H9 (cell line): ENCODE results near the gene CSNK1G1. TPM values are rescaled to one million over a fixed set of nuclear protein-coding genes. Genes with fewer than 3 reads are reported as not detected.

Experiments
- DNase-seq: peaks from one replicate; pipeline ENCODE4 v3.0.0-alpha.2; 2017
- H2AFZ ChIP-seq: one replicate; pipeline ENCODE4 v1.6.1; 2013; ENCODE audit warnings: mild to moderate bottlenecking, low read length, control low read depth, moderate library complexity
- H2AK5ac ChIP-seq: 2 replicates; pipeline ENCODE4 v1.6.1; 2013; ENCODE audit warnings: low read length, control low read depth, mixed read lengths; ENCODE audit not compliant: insufficient read length
- H2BK120ac ChIP-seq: one replicate; pipeline ENCODE4 v1.6.1; 2013; ENCODE audit warnings: low read depth, mild to moderate bottlenecking, low read length, control low read depth, inconsistent platforms; ENCODE audit not compliant: poor library complexity, severe bottlenecking
- H2BK12ac ChIP-seq: 2 replicates; pipeline ENCODE4 v1.6.1; 2013; ENCODE audit warnings: low read length, control low read depth, mixed read lengths, low read depth; ENCODE audit not compliant: insufficient read length
- H2BK15ac ChIP-seq: 2 replicates; pipeline ENCODE4 v1.6.1; 2013; ENCODE audit warnings: low read depth, low read length, control low read depth
- H2BK20ac ChIP-seq: one replicate; pipeline ENCODE4 v1.6.1; 2013; ENCODE audit warnings: low read depth, mild to moderate bottlenecking, low read length, control low read depth, inconsistent platforms; ENCODE audit not compliant: poor library complexity, severe bottlenecking
- H2BK5ac ChIP-seq: 2 replicates; pipeline ENCODE4 v1.6.1; 2013; ENCODE audit warnings: low read length, control low read depth, mixed read lengths; ENCODE audit not compliant: insufficient read length
- H3K14ac ChIP-seq: 2 replicates; pipeline ENCODE4 v1.6.1; 2013; ENCODE audit warnings: low read length, control low read depth; ENCODE audit not compliant: insufficient read depth
- H3K18ac ChIP-seq: 2 replicates; pipeline ENCODE4 v1.6.1; 2013; ENCODE audit warnings: low read depth, mild to moderate bottlenecking, mixed read lengths, low read length, control low read depth; ENCODE audit not compliant: insufficient read length
- H3K23ac ChIP-seq: 2 replicates; pipeline ENCODE4 v1.6.1; 2013; ENCODE audit warnings: low read length, control low read depth, mixed read lengths, low read depth; ENCODE audit not compliant: insufficient read length
- H3K23me2 ChIP-seq: 2 replicates; pipeline ENCODE4 v1.6.1; 2013; ENCODE audit warnings: low read depth, mild to moderate bottlenecking, mixed read lengths, low read length, control low read depth; ENCODE audit not compliant: insufficient read length, poor library complexity, severe bottlenecking
- H3K27ac ChIP-seq: 2 replicates; pipeline ENCODE4 v1.5.1; 2013; ENCODE audit warnings: low read length, control low read depth, mixed read lengths, low read depth; ENCODE audit not compliant: insufficient read length
- H3K27me3 ChIP-seq: 2 replicates; pipeline ENCODE4 v1.6.1; 2013; ENCODE audit warnings: low read length, control low read depth, inconsistent platforms; ENCODE audit not compliant: insufficient read depth
- H3K4ac ChIP-seq: 2 replicates; pipeline ENCODE4 v1.6.1; 2013; ENCODE audit warnings: low read depth, mild to moderate bottlenecking, control low read depth, inconsistent platforms, low read length, moderate library complexity
- H3K4me1 ChIP-seq: 2 replicates; pipeline ENCODE4 v1.6.1; 2013; ENCODE audit warnings: low read length, control low read depth, inconsistent platforms; ENCODE audit not compliant: insufficient read depth
- H3K4me2 ChIP-seq: 2 replicates; pipeline ENCODE4 v1.6.1; 2013; ENCODE audit warnings: low read length, control low read depth, mixed read lengths; ENCODE audit not compliant: insufficient read length, insufficient read depth
- H3K56ac ChIP-seq: 2 replicates; pipeline ENCODE4 v1.6.1; 2013; ENCODE audit warnings: low read depth, mild to moderate bottlenecking, mixed read lengths, low read length, control low read depth; ENCODE audit not compliant: insufficient read length
- H3K79me1 ChIP-seq: 2 replicates; pipeline ENCODE4 v1.6.1; 2013; ENCODE audit warnings: low read depth, mild to moderate bottlenecking, moderate library complexity, low read length, control low read depth, inconsistent platforms; ENCODE audit not compliant: insufficient read depth, poor library complexity, severe bottlenecking
- H3K79me2 ChIP-seq: 2 replicates; pipeline ENCODE4 v1.6.1; 2013; ENCODE audit warnings: low read length, control low read depth, inconsistent platforms; ENCODE audit not compliant: insufficient read depth
- H3K9ac ChIP-seq: 2 replicates; pipeline ENCODE4 v1.6.1; 2013; ENCODE audit warnings: low read length, control low read depth, mixed read lengths; ENCODE audit not compliant: insufficient read length; ENCODE audit errors: extremely low read depth
- H3K9me3 ChIP-seq: one replicate; pipeline ENCODE4 v1.6.1; 2013; ENCODE audit warnings: low read depth, low read length, inconsistent platforms; ENCODE audit not compliant: control insufficient read depth
- H3T11ph ChIP-seq: one replicate; pipeline ENCODE4 v1.6.1; 2013; ENCODE audit warnings: mild to moderate bottlenecking, low read length, control low read depth, inconsistent platforms
- H4K20me1 ChIP-seq: one replicate; pipeline ENCODE4 v1.6.1; 2013; ENCODE audit not compliant: control insufficient read depth, insufficient read length, insufficient read depth
- H4K5ac ChIP-seq: 2 replicates; pipeline ENCODE4 v1.6.1; 2013; ENCODE audit warnings: low read depth, mild to moderate bottlenecking, mixed read lengths, low read length, control low read depth; ENCODE audit not compliant: insufficient read length
- H4K8ac ChIP-seq: replicated peaks from 2 replicates; pipeline ENCODE4 v1.6.1; 2013; ENCODE audit warnings: low read length, control low read depth, mixed read lengths, low read depth; ENCODE audit not compliant: insufficient read length
- H4K91ac ChIP-seq: 2 replicates; pipeline ENCODE4 v1.6.1; 2013; ENCODE audit warnings: low read depth, mild to moderate bottlenecking, moderate library complexity, mixed read lengths, low read length, control low read depth; ENCODE audit not compliant: insufficient read length
- H3K27ac Mint-ChIP-seq, 3 experiments: 2 replicates in 2 of 3; 3 replicates in 1 of 3; pipeline ENCODE4 v1.8.0; 2020 to 2021; ENCODE audit warnings: mixed read lengths in 3 of 3, mild to moderate bottlenecking in 1 of 3, moderate library complexity in 1 of 3
- H3K27me3 Mint-ChIP-seq: 2 replicates; pipeline ENCODE4 v1.8.0; 2021; ENCODE audit warnings: low read depth, mild to moderate bottlenecking, moderate library complexity, mixed read lengths
- H3K36me3 Mint-ChIP-seq, 3 experiments: 2 replicates in 2 of 3; 3 replicates in 1 of 3; pipeline ENCODE4 v1.8.0; 2020 to 2021; ENCODE audit warnings: low read depth in 3 of 3, mixed read lengths in 3 of 3; ENCODE audit not compliant: insufficient read depth in 1 of 3
- H3K4me1 Mint-ChIP-seq, 2 experiments: 2 replicates each; pipeline ENCODE4 v1.8.0; 2020; ENCODE audit warnings: mixed read lengths in 2 of 2
- H3K4me3 Mint-ChIP-seq, 2 experiments: 2 replicates in 1 of 2; 3 replicates in 1 of 2; pipeline ENCODE4 v1.8.0; 2020 to 2021; ENCODE audit warnings: mild to moderate bottlenecking in 2 of 2, mixed read lengths in 2 of 2, moderate library complexity in 1 of 2
- H3K9me3 Mint-ChIP-seq, 2 experiments: 2 replicates in 1 of 2; 3 replicates in 1 of 2; pipeline ENCODE4 v1.8.0; 2020; ENCODE audit warnings: mild to moderate bottlenecking in 2 of 2, mixed read lengths in 2 of 2, moderate library complexity in 1 of 2
- CTCF ChIP-seq: fragments of 200-600 bp; sonication (generic); conservative IDR thresholded peaks from 3 replicates; pipeline ENCODE4 v1.8.0; 2021; ENCODE audit warnings: antibody characterized with exemption, mild to moderate bottlenecking
- total RNA-seq: library from RNA; stranded (reverse); gene quantifications from 2 replicates; pipeline ENCODE4 v1.2.1, GENCODE V29; 2021

CSNK1G1 gene
- total RNA-seq, 1 experiment from 2014 or later: 17.1 TPM

DNA sequence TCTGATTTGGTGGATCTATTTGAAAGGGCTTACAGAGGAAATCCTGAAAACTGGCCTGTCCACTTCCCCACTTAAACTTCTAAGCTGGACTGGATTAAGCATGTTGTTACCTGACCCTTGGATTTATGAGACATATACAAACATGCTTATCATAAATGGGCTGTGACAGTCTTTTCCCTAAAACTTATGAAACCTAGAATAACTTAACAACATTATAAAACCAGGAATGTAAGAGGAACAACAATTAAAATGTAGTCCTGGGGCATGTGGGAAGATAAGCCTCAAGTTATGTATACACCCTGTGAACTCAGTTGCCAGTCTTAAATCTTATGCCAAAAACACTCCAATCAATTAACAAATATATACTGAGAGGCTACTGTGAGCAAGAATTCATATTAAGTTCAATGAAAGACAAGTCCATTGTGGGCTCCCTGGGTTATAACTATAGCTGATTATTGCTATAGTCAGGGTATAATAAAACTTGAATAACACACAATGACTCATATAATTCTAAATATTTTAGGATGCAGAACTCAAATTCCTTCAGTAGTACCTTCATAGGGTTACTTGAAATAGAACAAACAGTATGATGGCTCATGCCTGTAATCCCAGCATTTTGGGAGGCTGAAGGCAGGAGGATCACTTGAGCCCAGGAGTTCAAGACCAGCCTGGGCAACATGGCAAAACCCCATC, 105.9 kb downstream of the CSNK1G1 start:
- peaks cover 18 to 26% of the 10 kb centered on the region in 2 experiments for H3K4me1 Mint-ChIP-seq
- H3K27ac Mint-ChIP-seq: peak overlapping the region in 1 of 3 experiments; percentile 47; a peak in 1 of 7 replicates
- no peak overlapping the region for H3K9ac ChIP-seq

More for the DNA sequence above, 105.9 kb downstream of the CSNK1G1 start:
- TF ChIP-seq CTCF: no peak
- Histone ChIP-seq H3K56ac (no peak overlapping the region), H3K18ac (no peak overlapping the region), H3T11ph (no peak overlapping the region), H2BK20ac (no peak overlapping the region), H3K23me2 (no peaks in the 10 kb centered on the region), H3K4ac (no peak overlapping the region), H4K91ac (no peak overlapping the region), H2BK120ac (no peak overlapping the region), H2AK5ac (no peak overlapping the region), H4K8ac (no peak overlapping the region), H3K4me2 (no peak overlapping the region), H3K14ac (no peak overlapping the region), H3K79me1 (peaks cover 3% of the 10 kb centered on the region), H3K27me3 (no peaks in the 10 kb centered on the region), H2AFZ (no peak overlapping the region), H3K79me2 (no peaks in the 10 kb centered on the region), H3K23ac (no peak overlapping the region), H3K27ac (no peak overlapping the region), H4K20me1 (no peaks in the 10 kb centered on the region), H3K9me3 (no peaks in the 10 kb centered on the region), H2BK12ac (no peak overlapping the region), H4K5ac (no peak overlapping the region), H2BK5ac (no peak overlapping the region), H2BK15ac (no peak overlapping the region), H3K4me1 (peaks cover 7% of the 10 kb centered on the region; the same call in 1 of the 2 replicates)
- no peak for DNase-seq
- Mint-ChIP-seq H3K36me3 (peaks cover 0 to 5% (median 0%) of the 10 kb centered on the region in 3 experiments; a peak in 2 of 7 replicates), H3K4me3 (no peak overlapping the region), H3K27me3 (no peaks in the 10 kb centered on the region), H3K9me3 (no peaks in the 10 kb centered on the region)
